Suppressor macrophage treated with lipopolysaccharide for 4 hours (primary cell): ENCODE data around the gene SLC43A2.
A peak's percentile ranks its signal among the peaks of the same experiment; 100 is the strongest.

ENCODE experiments used
- DNase-seq: peaks from one replicate; pipeline ENCODE4 v3.0.0-alpha.2; 2020

The SLC43A2 gene

GRCh38 chr17:1621273-1621954 lies 7.2 kb downstream of the SLC43A2 start:
- DNase-seq: no peak

- DNase-seq: no peak
These were observed 8.1 kb downstream of the SLC43A2 start for GRCh38 chr17:1620486-1620885.

- peak; percentile 59 for DNase-seq
These were observed 10.9 kb downstream of the SLC43A2 start for GRCh38 chr17:1617620-1618174.

GRCh38 chr17:1616101-1616500 lies 12.5 kb downstream of the SLC43A2 start:
- no peak for DNase-seq

- no peak for DNase-seq
These were observed 16.2 kb downstream of the SLC43A2 start for GRCh38 chr17:1612400-1612799.

GRCh38 chr17:1611715-1612114 lies 16.9 kb downstream of the SLC43A2 start:
- peak; percentile 95 for DNase-seq

GRCh38 chr17:1608676-1609075 lies 20.0 kb downstream of the SLC43A2 start:
- DNase-seq: no peak

- no peak for DNase-seq
These were observed 20.7 kb downstream of the SLC43A2 start for GRCh38 chr17:1607971-1608320.

GRCh38 chr17:1606352-1606985 lies 22.2 kb downstream of the SLC43A2 start:
- DNase-seq: peak; percentile 90

GRCh38 chr17:1605681-1606351 lies 22.8 kb downstream of the SLC43A2 start:
- DNase-seq: no peak

- no peak for DNase-seq
These were observed 23.7 kb downstream of the SLC43A2 start for GRCh38 chr17:1604831-1605528.

- no peak for DNase-seq
These were observed 27.1 kb downstream of the SLC43A2 start for GRCh38 chr17:1601571-1601970.

- no peak for DNase-seq
These were observed 30.1 kb downstream of the SLC43A2 start for GRCh38 chr17:1598399-1599095.

- no peak for DNase-seq
These were observed 30.7 kb downstream of the SLC43A2 start for GRCh38 chr17:1597861-1598342.

- DNase-seq: no peak
These were observed 35.1 kb downstream of the SLC43A2 start for GRCh38 chr17:1593630-1593931.

GRCh38 chr17:1592751-1593629 lies 35.6 kb downstream of the SLC43A2 start:
- DNase-seq: no peak

GRCh38 chr17:1591474-1592090 lies 37.1 kb downstream of the SLC43A2 start:
- DNase-seq: no peak

GRCh38 chr17:1590747-1591473 lies 37.7 kb downstream of the SLC43A2 start:
- DNase-seq: no peak

- peak; percentile 93 for DNase-seq
These were observed 38.4 kb downstream of the SLC43A2 start for GRCh38 chr17:1590029-1590746.
